ENCODE results near the gene P2RY11. TPM values are rescaled to one million over a fixed set of nuclear protein-coding genes. Genes with fewer than 3 reads are reported as not detected.

Gene P2RY11
- total RNA-seq, 2 donors from 2014 or later = 9.2 to 20.8 TPM

GRCh38 chr19:10142701-10143375, 31.3 kb downstream of the P2RY11 start:
- Histone ChIP-seq H3K36me3 (peaks cover 11 to 20% of the 10 kb centered on the region in 2 donors), H3K4me1 (replicated peaks) (no peaks in the 10 kb centered on the region), H3K27ac (no peak overlapping the region), H3K9me3 (no peaks in the 10 kb centered on the region), H3K27me3 (replicated peaks; ENCODE audit: insufficient read depth) (no peaks in the 10 kb centered on the region), H3K4me3 (no peak overlapping the region)
- 85% methylated on average over 15 of the region's 15 CpGs for WGBS
- TF ChIP-seq CTCF (IDR thresholded peaks at IDR 0.05) = no peak
- no peak for TF ChIP-seq POLR2A (IDR thresholded peaks at IDR 0.05)
- TF ChIP-seq POLR2AphosphoS5 (IDR thresholded peaks at IDR 0.05) = no peak
- DNase-seq (ENCODE audit: low spot score) = no peak
- intact Hi-C loops (cut with DNase I) = no loop called here

- H3K27ac ChIP-seq = no peak overlapping the region
- no peaks in the 10 kb centered on the region for H3K9me3 ChIP-seq
- H3K27me3 ChIP-seq (replicated peaks; ENCODE audit: insufficient read depth) = no peaks in the 10 kb centered on the region
- peaks cover 11 to 20% of the 10 kb centered on the region in 2 donors for H3K36me3 ChIP-seq
- H3K4me3 ChIP-seq = no peak overlapping the region
- TF ChIP-seq POLR2AphosphoS5 (IDR thresholded peaks at IDR 0.05) = no peak
- TF ChIP-seq POLR2A (IDR thresholded peaks at IDR 0.05) = no peak
- no peak for TF ChIP-seq CTCF (IDR thresholded peaks at IDR 0.05)
- WGBS = 87% methylated on average over 11 of the region's 11 CpGs
- no peak for DNase-seq (ENCODE audit: low spot score)
- intact Hi-C loops (cut with DNase I) = no loop called here
- no peaks in the 10 kb centered on the region for H3K4me1 ChIP-seq (replicated peaks)
Observed at GRCh38 chr19:10143681-10144080, 32.2 kb downstream of the P2RY11 start.

GRCh38 chr19:10144361-10144760, 32.9 kb downstream of the P2RY11 start:
- Histone ChIP-seq H3K4me3 (no peak overlapping the region), H3K27me3 (replicated peaks; ENCODE audit: insufficient read depth) (no peaks in the 10 kb centered on the region), H3K27ac (no peak overlapping the region), H3K36me3 (peaks cover 11 to 20% of the 10 kb centered on the region in 2 donors), H3K4me1 (replicated peaks) (no peaks in the 10 kb centered on the region), H3K9me3 (no peaks in the 10 kb centered on the region)
- TF ChIP-seq CTCF (IDR thresholded peaks at IDR 0.05) = no peak
- TF ChIP-seq POLR2A (IDR thresholded peaks at IDR 0.05) = no peak
- no peak for TF ChIP-seq POLR2AphosphoS5 (IDR thresholded peaks at IDR 0.05)
- intact Hi-C loops (cut with DNase I) = no loop called here
- WGBS = 95% methylated on average over 10 of the region's 10 CpGs
- DNase-seq (ENCODE audit: low spot score) = no peak

- Histone ChIP-seq H3K36me3 (peaks cover 11 to 20% of the 10 kb centered on the region in 2 donors), H3K27ac (no peak overlapping the region), H3K27me3 (replicated peaks; ENCODE audit: insufficient read depth) (no peaks in the 10 kb centered on the region), H3K4me1 (replicated peaks) (no peaks in the 10 kb centered on the region), H3K4me3 (no peak overlapping the region), H3K9me3 (no peaks in the 10 kb centered on the region)
- WGBS = 91% methylated on average over 10 of the region's 10 CpGs
- no peak for DNase-seq (ENCODE audit: low spot score)
- intact Hi-C loops (cut with DNase I) = no loop called here
- TF ChIP-seq POLR2A (IDR thresholded peaks at IDR 0.05) = no peak
Observed at GRCh38 chr19:10145031-10145430, 33.5 kb downstream of the P2RY11 start.

GRCh38 chr19:10146142-10146541, 34.6 kb downstream of the P2RY11 start:
- no peak for DNase-seq (ENCODE audit: low spot score)
- no peak for TF ChIP-seq POLR2A (IDR thresholded peaks at IDR 0.05)
- no peak for TF ChIP-seq POLR2AphosphoS5 (IDR thresholded peaks at IDR 0.05)
- TF ChIP-seq CTCF (IDR thresholded peaks at IDR 0.05) = no peak
- Histone ChIP-seq H3K27me3 (replicated peaks; ENCODE audit: insufficient read depth) (no peaks in the 10 kb centered on the region), H3K36me3 (peaks cover 9 to 20% of the 10 kb centered on the region in 2 donors), H3K4me3 (no peak overlapping the region), H3K27ac (no peak overlapping the region), H3K4me1 (replicated peaks) (no peaks in the 10 kb centered on the region), H3K9me3 (no peaks in the 10 kb centered on the region)
- WGBS = 96% methylated on average over 14 of the region's 14 CpGs
- intact Hi-C loops (cut with DNase I) = no loop called here
